Pancreas (tissue), 10 donors: Measurements from ENCODE around the gene CFL1. TPM values are rescaled to one million over a fixed set of nuclear protein-coding genes. Genes with fewer than 3 reads are reported as not detected.

Experiments
- ATAC-seq, 4 donors: fragments of 200-7000 bp; cut with Tn5 transposase; one replicate each; pipeline versions ENCODE4 v1.8.0 to v1.9.1; 2020; ENCODE audit warnings: mild to moderate bottlenecking in 4 of 4, moderate library complexity in 4 of 4
- DNase-seq, 6 donors: peaks; one replicate each; pipeline ENCODE4 v3.0.0-alpha.2; 2020
- FAIRE-seq: peaks from 2 replicates; lab custom pipeline; 2012; peaks lifted over from hg19 to GRCh38; lab: Jason Lieb, UNC
- H3K27ac ChIP-seq, 4 donors: fragments of 200-600 bp; sonication (generic); 1 replicate in 3 of 4; 2 replicates in 1 of 4; pipeline versions ENCODE4 v1.5.0 to v1.8.0; 2020
- H3K27me3 ChIP-seq, 4 donors: fragments of 200-600 bp; one replicate each; pipeline ENCODE4 v1.8.0; 2021
- H3K36me3 ChIP-seq, 3 donors: fragments of 200-600 bp; sonication (generic) in 1 of 3; one replicate each; pipeline versions ENCODE4 v1.5.0 to v1.8.0; 2020 to 2021
- H3K4me1 ChIP-seq, 3 donors: fragments of 200-600 bp; one replicate each; pipeline ENCODE4 v1.8.0; 2021
- H3K4me3 ChIP-seq, 4 donors: fragments of 200-600 bp; sonication (generic) in 2 of 4; one replicate each; pipeline versions ENCODE4 v1.5.0 to v1.8.0; 2020 to 2021
- H3K9me3 ChIP-seq, 4 donors: fragments of 200-600 bp; one replicate each; pipeline ENCODE4 v1.8.0; 2021
- CTCF ChIP-seq, 4 donors: fragments of 200-600 bp; sonication (generic) in 3 of 4; IDR thresholded peaks; one replicate each; pipeline versions ENCODE4 v1.5.0 to v1.8.0; 2021; ENCODE audit warnings: antibody characterized with exemption in 4 of 4
- WGBS, 2 donors: extraction: QIAGEN DNeasy Blood & Tissue Kit; methylation state at CpG; one replicate each; pipeline ENCODE4 v1.1.7; 2013; 5-methylcytosine and 5-hydroxymethylcytosine counted together
- intact Hi-C, 3 donors: fragments of 100-400 bp; cut with DNase I; formaldehyde crosslinking; loops; one replicate each; pipeline versions ENCODE4 v1.11.1 to v1.14.2; 2022
- polyA plus RNA-seq, 2 donors: library from polyadenylated mRNA; stranded (reverse); fragments of 200-250 nt; gene quantifications; one replicate each; pipeline ENCODE4 v1.2.3, GENCODE V29; 2013
- total RNA-seq, 6 donors: library from RNA; stranded (reverse); fragmentation: NEBNext Ultra II Directional in 4 of 6; extraction: Animal tissue kit (Norgen Biotek cat#: 25700) in 4 of 6; gene quantifications; one replicate each; pipeline versions ENCODE4 v1.2.1 to v1.2.4, GENCODE V29; 2021 to 2023
- donor health status: healthy with polysubstance abuse.
- donor health status: DM: no; HTN: no; CAD: no; lungs with moderate emphysema.
- donor health status: DM: no; HTN: no; CAD: no.
- donor health status: control.
- donor health status: control.
- donor health status: Bipolar disorder and iron deficiency.
- donor health status: DM: yes; HTN: yes; CAD: no.
- donor health status: DM: no; HTN: no; CAD: no.
- donor health status: DM: no; HTN: no; CAD: no.
- donor health status: DM: yes; HTN: yes; CAD: no.

Gene CFL1
- total and polyA plus RNA-seq, 8 donors, result 87.8 to 311 (median 163) TPM

- Histone ChIP-seq H3K27me3 (no peaks in the 10 kb centered on the region), H3K4me3 (peak within 1 kb of the TSS; percentile 20 to 53 (median 34)), H3K27ac (peak within 1 kb of the TSS in 2 of 4 donors; percentile 13 to 34), H3K36me3 (no peaks in the 10 kb centered on the region), H3K4me1 (peaks cover 0 to 8% (median 7%) of the 10 kb centered on the region in 3 donors), H3K9me3 (no peaks in the 10 kb centered on the region)
- intact Hi-C loops, result no loop called here
- 2% methylated on average over 61 to 80 of the region's 80 CpGs for WGBS, 2 donors
- ATAC-seq (peak; percentile 89 to 96 (median 92)), FAIRE-seq (no peak), DNase-seq (peak; percentile 81 to 94 (median 89))
- TF ChIP-seq CTCF (IDR thresholded peaks at IDR 0.05), result no peak
Observed at GRCh38 chr11:65900125-65900898, 42.3 kb upstream of the CFL1 start, which contains the start of gene FOSL1. TSS of gene FOSL1 (minus strand) at chr11:65900388. CDS start at chr11:65900339, 49 bp downstream.

GRCh38 chr11:65899356-65900124 is 41.6 kb upstream of the CFL1 start:
- peaks cover 0 to 8% (median 7%) of the 10 kb centered on the region in 3 donors for H3K4me1 ChIP-seq
- peak overlapping the region; percentile 20 to 53 (median 34) for H3K4me3 ChIP-seq
- ATAC-seq (peak; percentile 25 to 58 (median 35)), FAIRE-seq (no peak), DNase-seq (peak in 3 of 6 donors; percentile 61 to 78 (median 74))
- no peaks in the 10 kb centered on the region for H3K27me3 ChIP-seq
- no peaks in the 10 kb centered on the region for H3K36me3 ChIP-seq
- no peaks in the 10 kb centered on the region for H3K9me3 ChIP-seq
- 4 to 6% methylated on average over 52 to 78 of the region's 78 CpGs for WGBS, 2 donors
- intact Hi-C loops, result no loop called here
- no peak for TF ChIP-seq CTCF (IDR thresholded peaks at IDR 0.05)
- H3K27ac ChIP-seq, result peak overlapping the region in 1 of 4 donors; percentile 34

- intact Hi-C loops, result no loop called here
- peaks cover 0 to 8% (median 7%) of the 10 kb centered on the region in 3 donors for H3K4me1 ChIP-seq
- no peak for DNase-seq
- H3K36me3 ChIP-seq, result no peaks in the 10 kb centered on the region
- ATAC-seq, result no peak
- H3K27me3 ChIP-seq, result no peaks in the 10 kb centered on the region
- no peak overlapping the region for H3K27ac ChIP-seq
- no peaks in the 10 kb centered on the region for H3K9me3 ChIP-seq
- H3K4me3 ChIP-seq, result peak overlapping the region in 3 of 4 donors; percentile 20 to 53 (median 46)
- no peak for FAIRE-seq
- no peak for TF ChIP-seq CTCF (IDR thresholded peaks at IDR 0.05)
- WGBS, 2 donors, result 31 to 32% methylated on average over 26 to 28 of the region's 28 CpGs
Observed at GRCh38 chr11:65898656-65899355, 40.8 kb upstream of the CFL1 start.

GRCh38 chr11:65897020-65897471 is 39.1 kb upstream of the CFL1 start:
- ATAC-seq (no peak), FAIRE-seq (no peak), DNase-seq (no peak)
- Histone ChIP-seq H3K4me3 (no peak overlapping the region), H3K9me3 (no peaks in the 10 kb centered on the region), H3K36me3 (no peaks in the 10 kb centered on the region), H3K27ac (no peak overlapping the region), H3K27me3 (no peaks in the 10 kb centered on the region), H3K4me1 (peaks cover 0 to 9% (median 8%) of the 10 kb centered on the region in 3 donors)
- 80 to 89% methylated on average over 4 of the region's 4 CpGs for whole genome bisulfite sequencing, 2 donors
- TF ChIP-seq CTCF (IDR thresholded peaks at IDR 0.05), result no peak
- intact Hi-C loops, result no loop called here
